ENCODE measurements around the gene ECSIT.
"Not testable (repeated sequence)": the region's sequence is repeated elsewhere in the genome, so short reads cannot be mapped to it uniquely, and the experiment has no call there.

ECSIT gene

DNA sequence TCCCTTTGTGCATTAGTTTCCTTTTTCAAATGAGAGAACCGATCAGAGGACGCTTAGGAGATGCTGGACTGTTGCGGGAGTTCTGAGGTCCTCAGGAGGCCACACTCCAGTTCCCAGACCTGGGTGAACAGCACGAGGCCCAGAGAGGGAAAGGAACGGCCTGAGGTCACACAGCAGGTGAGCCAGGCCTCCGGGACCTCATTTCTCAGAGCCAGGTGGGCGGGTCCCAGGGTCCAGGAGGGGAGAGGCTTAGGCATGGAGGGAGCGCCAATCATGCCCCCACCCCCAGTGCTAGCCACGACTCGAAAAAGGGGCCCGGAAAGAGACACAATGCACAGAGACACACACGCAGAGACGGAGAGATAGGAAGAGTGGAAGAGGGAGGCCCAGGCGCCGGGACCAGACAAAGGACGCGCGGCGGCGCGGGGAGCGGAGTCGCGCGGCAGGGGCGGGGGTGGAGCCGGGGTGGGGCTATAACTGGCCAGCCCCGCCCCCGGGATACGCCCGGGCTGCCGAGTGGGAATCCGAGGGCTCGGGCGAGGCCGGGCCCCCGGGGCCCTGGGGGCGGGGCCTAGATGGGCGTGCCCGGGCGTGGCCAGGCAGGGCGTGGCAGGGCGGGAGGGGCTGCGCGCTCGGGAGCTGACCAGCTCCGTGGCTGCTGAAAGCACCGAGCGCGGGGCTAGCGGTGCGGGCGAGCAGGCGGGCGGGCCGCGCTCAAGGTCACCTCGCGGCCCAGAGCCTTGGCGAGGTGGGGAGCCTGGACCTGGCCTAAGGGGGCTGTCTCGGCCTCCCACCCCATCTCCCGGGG lies 49.6 kb downstream of the ECSIT start:
- peak in 55 of 58 donors; percentile 15 to 87 (median 69) for DNase-seq

GRCh38 chr19:11478167-11479089 lies 50.5 kb downstream of the ECSIT start:
- peak in 29 of 58 donors; percentile 5 to 66 (median 32) for DNase-seq

- no peak for DNase-seq
Measured at GRCh38 chr19:11475861-11476260, 53.1 kb downstream of the ECSIT start.

GRCh38 chr19:11475343-11475742 lies 53.6 kb downstream of the ECSIT start:
- DNase-seq = not testable (repeated sequence)

- no peak for DNase-seq
Measured at GRCh38 chr19:11473725-11474124, 55.2 kb downstream of the ECSIT start.

DNA sequence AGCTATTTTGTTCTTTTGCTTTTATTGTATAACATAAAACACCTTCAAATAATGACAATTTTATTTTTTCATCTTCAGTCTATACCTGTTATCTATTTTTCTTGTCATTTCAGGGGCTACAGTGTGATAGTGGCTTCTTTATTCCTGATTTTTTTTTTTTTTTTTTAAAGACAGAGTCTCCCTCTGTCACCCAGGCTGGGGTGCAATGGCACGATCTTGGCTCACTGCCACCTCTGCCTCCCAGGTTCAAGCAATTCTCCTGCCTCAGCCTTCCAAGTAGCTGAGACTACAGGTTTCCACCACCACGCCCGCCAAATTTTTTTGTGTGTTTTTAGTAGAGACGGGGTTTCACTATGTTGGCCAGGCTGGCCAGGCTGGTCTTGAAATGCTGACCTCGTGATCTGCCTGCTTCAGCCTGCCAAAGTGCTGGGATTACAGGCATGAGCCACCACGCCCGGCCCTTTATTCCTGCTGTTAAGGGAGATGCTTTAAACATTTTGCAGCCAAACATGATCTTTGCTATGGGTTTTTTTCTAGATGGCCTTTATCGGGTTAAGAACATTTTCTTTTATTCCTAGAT lies 60.6 kb downstream of the ECSIT start:
- DNase-seq = not testable (repeated sequence)

- DNase-seq = no peak
Measured at GRCh38 chr19:11465600-11465999, 63.3 kb downstream of the ECSIT start.

GRCh38 chr19:11464333-11465265 lies 64.3 kb downstream of the ECSIT start:
- DNase-seq = no peak

- DNase-seq = no peak
Measured at GRCh38 chr19:11463391-11463790, 65.5 kb downstream of the ECSIT start.

DNA sequence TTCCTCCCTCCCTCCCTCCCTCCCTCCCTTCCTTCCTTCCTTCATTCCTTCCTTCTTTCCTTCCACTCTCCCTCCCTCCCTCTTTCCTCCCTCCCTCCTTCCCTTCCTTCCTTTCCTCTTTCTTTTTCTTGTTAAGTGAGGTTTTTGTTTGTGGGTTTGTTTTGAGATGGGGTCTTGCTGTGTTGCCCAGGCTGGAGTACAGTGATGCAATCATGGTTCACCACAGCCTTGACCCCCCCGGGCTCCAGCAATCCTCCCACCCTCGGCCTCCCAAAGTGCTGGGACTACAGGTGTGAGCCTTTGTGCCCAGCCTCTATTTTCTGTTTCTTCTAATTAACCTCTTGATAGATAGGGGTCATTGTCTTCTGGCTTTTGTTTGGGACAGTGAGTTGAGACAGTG lies 67.5 kb downstream of the ECSIT start:
- DNase-seq = no peak

DNA sequence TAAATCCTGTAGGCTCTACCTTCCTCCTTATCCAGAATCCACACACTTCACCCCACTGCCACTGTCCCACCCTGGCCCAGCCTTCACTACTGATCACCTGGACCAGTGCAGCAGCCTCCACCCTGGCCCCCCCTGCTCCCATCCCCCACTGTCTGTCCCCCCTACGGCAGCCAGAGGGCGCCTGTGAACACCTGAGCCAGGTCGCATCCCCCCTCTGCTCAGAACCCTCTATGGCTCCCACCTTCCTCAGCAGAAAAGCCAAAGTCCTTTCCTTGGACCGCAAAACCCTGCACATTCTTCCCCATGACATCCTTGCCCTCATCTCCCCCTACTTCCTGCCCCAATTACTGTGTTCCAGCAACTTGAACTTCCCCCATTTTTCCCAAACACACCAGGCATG lies 68.7 kb downstream of the ECSIT start:
- DNase-seq = no peak

GRCh38 chr19:11458912-11459311 lies 70.0 kb downstream of the ECSIT start:
- DNase-seq = not testable (repeated sequence)

DNA sequence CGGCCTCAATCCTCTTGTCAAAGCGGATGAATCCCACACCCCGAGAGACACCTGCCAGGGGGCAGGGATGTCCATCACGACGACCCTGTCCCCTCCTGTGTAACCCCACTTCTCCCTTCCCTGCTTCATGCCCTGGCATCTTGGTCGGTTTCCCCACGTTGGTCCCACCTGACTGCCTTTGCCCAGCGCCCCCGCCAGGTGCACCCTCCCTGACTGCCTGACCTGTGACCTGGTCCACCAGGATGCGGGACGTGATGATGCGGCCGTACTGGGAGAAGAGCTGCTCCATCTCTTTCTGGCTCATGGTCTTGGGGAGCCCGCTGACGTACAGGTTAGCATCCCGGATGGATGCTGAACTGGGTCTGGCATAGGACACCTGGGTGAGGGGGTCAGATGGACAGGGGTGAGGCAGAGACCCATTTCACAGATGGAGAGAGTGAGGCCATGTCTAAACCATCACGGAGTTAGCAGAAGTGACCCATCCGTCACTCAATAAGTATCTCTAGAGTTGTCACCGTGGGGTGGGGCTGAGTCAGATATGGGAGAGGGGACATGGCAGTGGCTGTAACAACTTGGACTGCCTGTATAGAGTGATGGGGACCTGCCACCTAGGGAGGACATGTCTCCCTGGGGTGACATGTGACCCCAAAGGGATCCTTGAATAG lies 70.6 kb downstream of the ECSIT start:
- DNase-seq = no peak

DNA sequence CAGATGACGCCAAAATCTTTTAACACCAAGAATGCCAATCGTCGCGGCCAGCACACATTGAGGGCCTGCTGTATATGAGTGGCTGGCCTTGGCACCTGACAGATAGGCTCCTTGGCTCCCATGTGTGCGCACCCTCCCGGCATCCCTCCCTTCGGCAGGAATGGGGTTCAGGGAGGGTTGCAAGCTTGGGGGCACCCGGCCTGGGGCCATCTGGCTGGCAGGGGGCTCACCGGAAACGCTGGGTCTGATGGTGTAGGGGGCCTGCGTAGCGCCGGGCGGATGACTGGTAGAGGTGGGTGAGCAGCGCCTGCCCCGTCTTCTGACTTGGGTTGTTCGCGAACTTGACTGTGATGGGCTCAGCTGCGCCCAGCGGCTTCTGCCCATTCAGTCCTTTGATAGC lies 71.1 kb downstream of the ECSIT start:
- no peak for DNase-seq

GRCh38 chr19:11457115-11457514 lies 71.8 kb downstream of the ECSIT start:
- peak in 53 of 58 donors; percentile 9 to 95 (median 76) for DNase-seq

DNA sequence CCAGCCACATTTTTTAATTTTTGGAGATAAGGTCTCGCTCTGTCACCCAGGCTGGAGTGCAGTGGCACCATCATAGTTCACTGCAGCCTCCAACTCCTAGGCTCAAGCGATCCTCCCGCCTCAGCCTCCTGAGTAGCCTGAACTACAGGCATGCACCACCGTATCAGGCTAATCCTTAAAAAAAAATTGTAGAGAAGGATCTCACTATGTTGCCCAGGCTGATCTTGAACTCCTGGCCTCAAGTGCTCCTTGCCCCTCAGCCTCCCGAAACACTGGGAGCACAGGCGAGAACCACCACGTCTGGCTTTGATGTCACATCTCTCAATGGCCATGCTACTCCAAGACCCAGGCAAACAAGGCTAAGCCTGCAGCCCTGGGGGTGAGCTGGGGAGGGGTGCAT lies 72.3 kb downstream of the ECSIT start:
- no peak for DNase-seq
